IgD-negative memory B cell (primary cell): ENCODE results near the gene PRAME. TPM values are rescaled to one million over a fixed set of nuclear protein-coding genes. Genes with fewer than 3 reads are reported as not detected.

Experiments used
- H3K27ac Mint-ChIP-seq, 3 donors: one replicate each; pipeline ENCODE4 v1.8.0; 2020 to 2022; ENCODE audit warnings: mild to moderate bottlenecking in 3 of 3, mixed read lengths in 3 of 3, moderate library complexity in 1 of 3
- H3K27me3 Mint-ChIP-seq: one replicate; pipeline ENCODE4 v1.8.0; 2021; ENCODE audit warnings: mixed read lengths
- H3K36me3 Mint-ChIP-seq: one replicate; pipeline ENCODE4 v1.8.0; 2020; ENCODE audit warnings: mild to moderate bottlenecking, mixed read lengths
- H3K4me1 Mint-ChIP-seq, 3 donors: one replicate each; pipeline ENCODE4 v1.8.0; 2020 to 2022; ENCODE audit warnings: mixed read lengths in 3 of 3, mild to moderate bottlenecking in 1 of 3
- H3K4me3 Mint-ChIP-seq, 4 donors: one replicate each; pipeline ENCODE4 v1.8.0; 2020 to 2022; ENCODE audit warnings: mild to moderate bottlenecking in 4 of 4, mixed read lengths in 4 of 4, moderate library complexity in 3 of 4
- H3K9me3 Mint-ChIP-seq, 3 donors: one replicate each; pipeline ENCODE4 v1.8.0; 2020 to 2021; ENCODE audit warnings: mixed read lengths in 3 of 3, mild to moderate bottlenecking in 1 of 3
- polyA plus RNA-seq: library from polyadenylated mRNA; unstranded; fragments of 300-500 nt; fragmentation: Illumina TruSeq; gene quantifications from one replicate; pipeline ENCODE4 v1.2.3, GENCODE V29; 2021

Gene PRAME
- polyA plus RNA-seq, 1 donor from 2014 or later = not detected

GRCh38 chr22:22508274-22509176 is 50.5 kb downstream of the PRAME start, which contains the start of gene ZNF280B:
Gene ZNF280B, minus strand, starts transcription at chr22:22508742. Its CDS starts 19,344 bp downstream, at chr22:22489398.
- peaks cover 12% of the 10 kb centered on the region for H3K36me3 Mint-ChIP-seq
- peaks cover 13 to 16% (median 14%) of the 10 kb centered on the region in 3 donors for H3K4me1 Mint-ChIP-seq
- peak within 1 kb of the TSS; percentile 39 to 60 (median 47) for H3K27ac Mint-ChIP-seq
- H3K9me3 Mint-ChIP-seq = no peaks in the 10 kb centered on the region
- H3K27me3 Mint-ChIP-seq = peaks cover 3% of the 10 kb centered on the region
- peak within 1 kb of the TSS; percentile 83 to 94 (median 90) for H3K4me3 Mint-ChIP-seq

GRCh38 chr22:22507743-22508273 is 51.3 kb downstream of the PRAME start:
- peaks cover 2% of the 10 kb centered on the region for H3K27me3 Mint-ChIP-seq
- H3K4me3 Mint-ChIP-seq = peak overlapping the region; percentile 83 to 94 (median 90)
- peaks cover 12% of the 10 kb centered on the region for H3K36me3 Mint-ChIP-seq
- H3K27ac Mint-ChIP-seq = peak overlapping the region in 2 of 3 donors; percentile 47 to 60
- H3K4me1 Mint-ChIP-seq = peaks cover 13 to 19% (median 14%) of the 10 kb centered on the region in 3 donors
- no peaks in the 10 kb centered on the region for H3K9me3 Mint-ChIP-seq

GRCh38 chr22:22506736-22507135 is 52.3 kb downstream of the PRAME start:
- H3K9me3 Mint-ChIP-seq = no peaks in the 10 kb centered on the region
- peaks cover 2% of the 10 kb centered on the region for H3K27me3 Mint-ChIP-seq
- no peak overlapping the region for H3K27ac Mint-ChIP-seq
- H3K4me3 Mint-ChIP-seq = peak overlapping the region in 1 of 4 donors; percentile 87
- H3K4me1 Mint-ChIP-seq = peaks cover 8 to 17% (median 12%) of the 10 kb centered on the region in 3 donors
- H3K36me3 Mint-ChIP-seq = peaks cover 12% of the 10 kb centered on the region

- Mint-ChIP-seq H3K4me3 (no peak overlapping the region), H3K9me3 (no peaks in the 10 kb centered on the region), H3K4me1 (peaks cover 7 to 12% (median 10%) of the 10 kb centered on the region in 3 donors), H3K27me3 (no peaks in the 10 kb centered on the region), H3K36me3 (peaks cover 6% of the 10 kb centered on the region), H3K27ac (no peak overlapping the region)
These were observed 60.8 kb downstream of the PRAME start for GRCh38 chr22:22498267-22498666.

Other genes with a start within 250 kb of the PRAME start
- 3.8 TPM for gene ZNF280B, start 50.5 kb downstream of the PRAME start, polyA plus RNA-seq
- gene ZNF280A, start 39.0 kb downstream of the PRAME start, polyA plus RNA-seq = not detected
- gene GGTLC2, start 85.3 kb upstream of the PRAME start, polyA plus RNA-seq = not detected